Fibroblast of pulmonary artery (primary cell): Measurements from ENCODE around the gene DEAF1.

ENCODE experiments used
- DNase-seq: peaks from one replicate; pipeline ENCODE4 v3.0.0-alpha.2; 2010; ENCODE audit warnings: low read depth
- H3K4me3 ChIP-seq: replicated peaks from 2 replicates; pipeline ENCODE4 v1.5.1; 2011; ENCODE audit warnings: low read depth, mild to moderate bottlenecking, control low read depth, low read length, moderate library complexity
- TF ChIP-seq, protein P1 (sequence below): IDR thresholded peaks from 2 replicates; pipeline ENCODE4 v1.5.1; 2011; ENCODE audit warnings: mild to moderate bottlenecking, control low read depth, low read length, inconsistent platforms; ENCODE audit errors: missing control alignments

DEAF1 gene

DNA sequence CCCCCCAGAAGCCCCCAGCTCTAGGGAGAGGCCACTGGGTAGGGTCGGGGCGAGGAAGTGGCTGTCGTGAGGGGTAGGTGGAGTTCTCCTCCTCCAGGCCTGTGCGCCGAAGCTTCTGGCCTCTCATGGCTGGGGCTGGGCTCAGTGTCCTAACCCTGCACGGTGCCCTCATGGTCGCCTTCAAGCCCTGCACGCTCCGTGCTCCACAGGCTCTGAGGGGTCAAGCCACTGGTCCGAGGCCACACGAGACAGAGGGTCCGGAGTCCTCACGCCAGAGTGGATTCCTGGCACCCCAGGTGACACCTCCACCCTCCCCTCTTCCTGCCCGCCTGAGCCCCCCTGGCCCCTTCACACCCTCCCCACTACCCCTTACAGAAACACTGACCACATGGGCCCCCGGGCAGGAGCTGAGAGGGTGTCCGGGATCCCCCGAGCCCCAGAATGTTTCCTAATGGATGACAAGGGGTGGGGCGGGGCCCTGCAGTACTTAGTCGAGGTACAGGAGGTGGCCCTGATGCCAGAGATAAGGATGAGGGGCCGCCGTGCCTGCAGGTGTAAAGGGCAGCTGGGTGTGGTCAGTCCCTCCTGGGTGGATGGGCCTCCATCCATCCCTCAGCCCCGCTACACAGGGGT, 69.3 kb downstream of the DEAF1 start:
- H3K4me3 ChIP-seq, result no peak overlapping the region
- TF ChIP-seq, protein P1, sequence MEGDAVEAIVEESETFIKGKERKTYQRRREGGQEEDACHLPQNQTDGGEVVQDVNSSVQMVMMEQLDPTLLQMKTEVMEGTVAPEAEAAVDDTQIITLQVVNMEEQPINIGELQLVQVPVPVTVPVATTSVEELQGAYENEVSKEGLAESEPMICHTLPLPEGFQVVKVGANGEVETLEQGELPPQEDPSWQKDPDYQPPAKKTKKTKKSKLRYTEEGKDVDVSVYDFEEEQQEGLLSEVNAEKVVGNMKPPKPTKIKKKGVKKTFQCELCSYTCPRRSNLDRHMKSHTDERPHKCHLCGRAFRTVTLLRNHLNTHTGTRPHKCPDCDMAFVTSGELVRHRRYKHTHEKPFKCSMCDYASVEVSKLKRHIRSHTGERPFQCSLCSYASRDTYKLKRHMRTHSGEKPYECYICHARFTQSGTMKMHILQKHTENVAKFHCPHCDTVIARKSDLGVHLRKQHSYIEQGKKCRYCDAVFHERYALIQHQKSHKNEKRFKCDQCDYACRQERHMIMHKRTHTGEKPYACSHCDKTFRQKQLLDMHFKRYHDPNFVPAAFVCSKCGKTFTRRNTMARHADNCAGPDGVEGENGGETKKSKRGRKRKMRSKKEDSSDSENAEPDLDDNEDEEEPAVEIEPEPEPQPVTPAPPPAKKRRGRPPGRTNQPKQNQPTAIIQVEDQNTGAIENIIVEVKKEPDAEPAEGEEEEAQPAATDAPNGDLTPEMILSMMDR, result no peak
- no peak for DNase-seq

DNA sequence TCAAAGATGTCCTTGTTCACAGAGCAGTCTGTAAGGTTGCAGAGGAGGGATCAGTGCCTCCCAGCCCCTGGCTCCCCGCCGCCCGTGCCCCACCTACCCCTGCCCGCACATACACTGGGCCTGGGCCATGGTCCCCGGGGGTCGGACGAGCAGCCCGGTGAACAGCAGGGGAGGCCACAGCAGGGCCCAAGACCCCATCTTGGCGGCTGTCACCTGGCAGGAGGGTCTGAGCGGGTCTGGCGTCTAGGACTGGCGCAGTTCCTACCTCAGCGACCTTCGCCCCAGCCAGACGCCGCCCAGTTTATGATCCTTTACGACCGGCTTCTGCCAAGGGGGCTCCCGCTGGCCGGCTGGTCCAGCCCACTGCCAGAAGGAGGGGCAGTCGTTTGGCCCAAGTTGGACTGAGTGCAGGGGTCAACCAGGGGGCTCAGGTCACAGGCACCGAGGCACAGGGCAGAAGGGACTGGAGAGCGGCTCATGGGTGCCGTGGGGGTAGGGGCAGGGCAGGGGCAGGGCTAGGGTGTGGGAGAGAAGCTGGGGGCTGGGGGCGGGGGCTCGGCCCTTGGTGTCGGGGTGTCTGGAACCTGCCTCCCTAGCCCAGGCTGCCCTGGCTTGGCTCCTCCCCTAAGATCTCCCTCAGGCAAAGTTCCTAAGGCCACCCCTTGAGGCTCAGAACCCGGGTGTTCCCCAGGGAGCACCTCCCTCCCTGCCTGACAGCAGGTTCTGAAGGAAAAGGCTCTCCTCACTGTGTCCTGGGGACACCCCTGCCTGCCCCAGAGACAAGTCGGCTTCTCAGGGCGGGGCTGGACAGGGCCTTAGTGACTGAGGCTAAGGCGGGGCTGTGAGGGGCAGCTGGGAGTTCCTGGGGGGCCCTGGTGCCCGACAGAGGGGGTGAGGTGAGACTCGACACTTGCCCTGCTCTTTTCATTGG, 70.1 kb downstream of the DEAF1 start, which contains the start of gene CDHR5:
CDHR5 (minus strand) TSS at position 251 of the 931 bp plus-strand sequence; CDS start at position 198, 53 bp downstream.
- H3K4me3 ChIP-seq, result no peak within 1 kb of the TSS
- TF ChIP-seq, protein P1, result no peak
- no peak for DNase-seq

DNA sequence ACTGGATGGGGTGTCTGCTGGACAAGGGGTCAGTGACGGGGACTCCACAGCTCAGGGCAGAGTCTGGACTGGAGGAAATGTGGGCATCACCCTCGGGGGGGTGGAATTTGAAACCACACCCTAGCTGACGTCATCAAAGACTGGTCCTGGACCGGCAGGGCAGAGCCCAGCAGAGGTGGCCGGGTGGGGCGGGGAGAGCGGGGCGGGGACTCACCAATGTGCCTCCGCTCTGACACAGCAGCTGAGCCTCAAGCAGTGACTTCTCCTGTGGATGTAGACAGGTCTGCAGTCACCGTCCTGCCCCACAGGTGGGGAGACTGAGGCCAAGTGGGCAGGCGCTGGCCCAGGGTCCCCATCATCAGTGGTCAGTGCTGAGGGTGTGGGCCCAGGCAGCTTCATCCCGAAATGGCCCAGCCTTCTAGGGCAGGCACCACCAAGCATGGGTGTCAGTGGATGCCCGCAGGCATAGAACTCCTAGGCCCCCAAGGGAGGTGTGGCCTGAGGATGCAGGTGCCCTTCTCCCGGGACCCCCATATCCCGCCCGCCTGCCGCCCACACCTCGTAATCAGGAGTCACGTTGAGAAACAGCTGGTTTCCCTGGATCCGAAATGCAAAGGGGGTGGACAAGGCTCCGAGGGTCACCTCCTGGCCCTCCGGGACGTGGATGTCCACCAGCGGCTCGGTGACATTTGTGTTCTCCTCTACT, 70.9 kb downstream of the DEAF1 start:
- no peak for DNase-seq
- TF ChIP-seq, protein P1, result no peak
- H3K4me3 ChIP-seq, result no peak overlapping the region

DNA sequence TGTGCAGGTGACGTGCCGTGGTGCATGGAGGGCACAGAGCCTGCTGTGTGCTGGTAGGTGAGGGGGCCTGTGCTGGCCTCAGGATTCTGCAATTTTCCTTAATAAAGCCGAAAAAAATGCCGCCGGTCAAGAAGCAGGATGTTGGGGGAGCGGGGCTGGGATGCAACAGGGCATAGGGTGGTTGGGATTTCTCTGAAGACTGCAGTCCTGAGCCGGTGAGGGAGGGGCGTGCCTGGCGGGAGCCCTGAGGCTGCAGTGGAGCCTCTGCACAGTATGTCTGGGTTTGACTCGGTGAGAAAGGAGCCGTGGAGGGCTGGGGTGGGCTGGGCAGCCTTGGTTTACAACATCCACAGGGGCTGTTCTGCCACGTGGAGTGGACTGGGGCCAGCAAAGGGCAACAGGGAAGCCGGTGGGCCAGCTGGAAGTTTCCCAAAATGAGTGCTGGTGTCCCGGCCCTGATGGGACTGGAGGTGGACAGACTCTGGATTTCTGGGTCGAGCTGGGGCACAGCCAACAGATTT, 71.6 kb downstream of the DEAF1 start:
- H3K4me3 ChIP-seq, result no peak overlapping the region
- DNase-seq, result no peak
- TF ChIP-seq, protein P1, result no peak

DNA sequence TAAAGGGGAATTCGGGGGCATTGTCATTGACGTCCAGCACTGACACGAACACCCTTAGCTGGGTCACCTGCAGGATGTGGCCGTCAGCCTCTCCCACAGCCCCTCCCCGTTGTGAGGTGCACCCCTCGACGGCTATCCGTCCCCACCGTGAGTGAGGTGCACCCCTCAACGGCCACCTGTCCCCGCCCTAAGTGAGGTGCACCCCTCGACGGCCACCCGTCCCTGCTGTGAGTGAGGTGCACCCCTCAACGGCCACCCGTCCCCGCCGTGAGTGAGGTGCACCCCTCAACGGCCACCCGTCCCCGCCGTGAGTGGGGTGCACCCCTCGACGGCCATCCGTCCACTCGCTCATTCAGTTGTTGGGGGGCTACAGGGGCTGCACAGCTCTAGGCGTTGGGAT, 73.2 kb downstream of the DEAF1 start:
- no peak for DNase-seq
- no peak overlapping the region for H3K4me3 ChIP-seq
- TF ChIP-seq, protein P1, result no peak

DNA sequence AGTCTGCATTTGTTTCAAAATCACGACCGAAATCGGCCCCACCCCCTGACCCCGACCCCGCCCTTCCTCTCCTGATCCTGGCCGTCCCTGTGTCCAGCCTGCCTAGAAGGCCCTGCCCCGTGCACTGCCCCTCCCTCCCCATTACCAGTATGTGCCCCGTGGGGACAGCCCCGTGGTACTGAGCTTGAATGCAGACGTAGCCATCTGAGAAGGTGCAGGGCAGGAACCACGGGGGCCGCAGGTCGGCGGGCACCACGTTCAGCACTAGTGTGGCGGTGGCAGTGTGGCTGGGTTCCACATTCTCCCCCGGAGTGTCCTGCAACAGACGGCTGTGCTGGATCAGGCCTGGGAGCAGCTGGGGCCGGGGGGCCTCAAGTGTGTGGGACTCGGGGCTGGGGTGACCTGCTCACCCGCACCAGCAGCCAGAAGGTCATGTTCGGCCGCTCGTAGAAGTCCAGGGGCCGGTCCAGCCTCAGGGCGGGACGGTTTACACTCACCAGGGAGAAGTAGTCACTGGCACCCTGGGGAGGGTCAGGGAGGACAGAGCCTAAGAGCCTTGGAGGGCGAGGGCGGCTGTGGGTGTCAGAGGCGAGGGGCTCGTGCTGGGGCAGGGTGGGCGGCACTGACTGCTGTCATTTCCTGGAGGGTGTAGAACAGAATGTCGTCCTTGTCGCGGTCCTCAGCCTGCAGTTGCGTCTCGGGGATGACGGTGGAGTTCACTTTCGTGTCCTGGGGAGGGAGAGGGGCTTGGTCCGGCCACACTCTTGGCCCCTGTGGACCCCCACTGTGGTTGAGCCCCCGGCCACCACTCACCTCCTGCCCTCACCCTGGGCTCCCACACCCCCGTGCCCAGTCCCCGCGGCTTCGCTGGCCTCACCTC, 73.8 kb downstream of the DEAF1 start:
- H3K4me3 ChIP-seq, result no peak overlapping the region
- no peak for DNase-seq
- TF ChIP-seq, protein P1, result no peak
